CD4-positive, alpha-beta memory T cell (primary cell): ENCODE measurements around the gene STX3. TPM values are rescaled to one million over a fixed set of nuclear protein-coding genes. Genes with fewer than 3 reads are reported as not detected.

ENCODE experiments used
- CTCF ChIA-PET: fragments of 350-600 bp; sonication (Branson Sonifier 250); formaldehyde crosslinking; loops from one replicate; lab custom pipeline; 2021; ENCODE audit warnings: inconsistent platforms; ENCODE audit not compliant: partially characterized antibody; lab: Charles Lee
- POLR2A ChIA-PET: fragments of 350-600 bp; sonication (Branson Sonifier 250); formaldehyde crosslinking; loops from one replicate; lab custom pipeline; 2021; ENCODE audit not compliant: partially characterized antibody; lab: Charles Lee
- DNase-seq, 5 donors: peaks; one replicate each; pipeline versions ENCODE4 v3.0.0 to v3.0.0-alpha.2; 2020 to 2022; ENCODE audit warnings: mixed read lengths in 1 of 5
- H3K27ac ChIP-seq: one replicate; pipeline ENCODE4 v1.7.0; 2013; ENCODE audit warnings: low read depth, low read length
- H3K27me3 ChIP-seq: 2 replicates; pipeline ENCODE4 v1.7.0; 2013; ENCODE audit warnings: mild to moderate bottlenecking, low read length, moderate library complexity; ENCODE audit not compliant: insufficient read depth
- H3K36me3 ChIP-seq: 2 replicates; pipeline ENCODE4 v1.7.0; 2013; ENCODE audit warnings: mild to moderate bottlenecking, low read length, moderate library complexity; ENCODE audit not compliant: insufficient read depth
- H3K4me1 ChIP-seq: 2 replicates; pipeline ENCODE4 v1.7.0; 2013; ENCODE audit warnings: mild to moderate bottlenecking, low read length, moderate library complexity; ENCODE audit not compliant: insufficient read depth
- H3K4me3 ChIP-seq, 2 donors: one replicate each; pipeline ENCODE4 v1.7.0; 2013; ENCODE audit warnings: low read length in 2 of 2, mild to moderate bottlenecking in 1 of 2
- H3K9me3 ChIP-seq, 2 donors: one replicate each; pipeline ENCODE4 v1.7.0; 2013; ENCODE audit warnings: low read length in 2 of 2, control low read depth in 1 of 2; ENCODE audit not compliant: control insufficient read depth in 1 of 2
- H3K27ac Mint-ChIP-seq, 7 donors: one replicate each; pipeline ENCODE4 v1.8.0; 2020 to 2021; ENCODE audit warnings: mixed read lengths in 7 of 7, mild to moderate bottlenecking in 6 of 7, inconsistent platforms in 3 of 7, moderate library complexity in 3 of 7
- H3K27me3 Mint-ChIP-seq, 2 donors: one replicate each; pipeline ENCODE4 v1.8.0; 2020 to 2021; ENCODE audit warnings: mixed read lengths in 2 of 2
- H3K36me3 Mint-ChIP-seq, 2 donors: one replicate each; pipeline ENCODE4 v1.8.0; 2020 to 2021; ENCODE audit warnings: mixed read lengths in 2 of 2, inconsistent platforms in 1 of 2, mild to moderate bottlenecking in 1 of 2
- H3K4me1 Mint-ChIP-seq, 4 donors: one replicate each; pipeline ENCODE4 v1.8.0; 2020 to 2021; ENCODE audit warnings: mixed read lengths in 4 of 4, mild to moderate bottlenecking in 1 of 4
- H3K4me3 Mint-ChIP-seq, 8 donors: one replicate each; pipeline ENCODE4 v1.8.0; 2020 to 2021; ENCODE audit warnings: mixed read lengths in 8 of 8, mild to moderate bottlenecking in 7 of 8, moderate library complexity in 6 of 8, inconsistent platforms in 3 of 8
- H3K9me3 Mint-ChIP-seq, 8 donors: one replicate each; pipeline ENCODE4 v1.8.0; 2020 to 2021; ENCODE audit warnings: mixed read lengths in 8 of 8, mild to moderate bottlenecking in 5 of 8, inconsistent platforms in 3 of 8, moderate library complexity in 1 of 8
- intact Hi-C: fragments of 100-400 bp; cut with micrococcal nuclease; formaldehyde crosslinking; loops from one replicate; pipeline ENCODE4 v1.15.1; 2023
- polyA plus RNA-seq, 2 donors: library from polyadenylated mRNA; unstranded; fragments of 300-500 nt; fragmentation: Illumina TruSeq; gene quantifications; one replicate each; pipeline ENCODE4 v1.2.3, GENCODE V29; 2021
- total RNA-seq, 2 experiments: library from RNA; stranded (reverse); gene quantifications; one replicate each; pipeline ENCODE4 v1.2.3, GENCODE V29; 2021

The STX3 gene
- total and polyA plus RNA-seq, 4 experiments from 2014 or later: 8.6 to 15.4 (median 11.1) TPM

DNA sequence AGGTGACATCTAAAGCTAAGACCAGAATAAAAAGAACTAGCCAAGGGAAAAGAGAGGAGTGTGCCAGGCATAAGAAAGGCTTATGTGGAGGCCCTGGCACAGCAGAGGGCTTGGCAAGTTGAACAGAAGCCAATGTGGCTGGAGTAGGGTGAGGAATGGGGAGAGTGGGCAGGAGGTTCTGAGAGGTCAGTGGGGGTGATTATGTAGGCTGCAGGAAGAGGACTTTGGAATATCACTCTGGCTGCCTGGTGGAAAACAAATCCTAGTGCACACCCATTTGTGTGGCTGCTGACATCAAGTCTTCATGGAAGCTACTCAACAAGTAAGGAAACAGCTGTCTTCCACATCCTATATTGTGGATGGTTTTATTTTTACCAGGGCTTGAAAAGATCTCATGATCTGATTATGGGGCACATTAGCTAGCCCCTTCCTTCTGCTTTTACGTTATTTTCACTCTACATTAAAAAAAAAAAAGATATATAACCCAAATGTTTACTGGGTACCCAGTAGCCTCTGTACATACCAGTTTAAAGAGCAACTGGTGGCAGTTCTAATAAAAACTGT is 52.0 kb downstream of the STX3 start:
- Mint-ChIP-seq H3K27me3 (no peaks in the 10 kb centered on the region), H3K27ac (peak overlapping the region in 3 of 7 donors; percentile 19 to 37 (median 34)), H3K4me3 (peak overlapping the region in 1 of 8 donors; percentile 22), H3K9me3 (peaks cover 0 to 3% (median 0%) of the 10 kb centered on the region in 8 donors), H3K36me3 (peaks cover 17 to 49% of the 10 kb centered on the region in 2 donors), H3K4me1 (peaks cover 10 to 27% (median 18%) of the 10 kb centered on the region in 4 donors)
- Histone ChIP-seq H3K4me3 (no peak overlapping the region), H3K4me1 (peaks cover 19% of the 10 kb centered on the region), H3K27ac (no peak overlapping the region), H3K27me3 (no peaks in the 10 kb centered on the region), H3K36me3 (peaks cover 18% of the 10 kb centered on the region), H3K9me3 (no peaks in the 10 kb centered on the region)
- POLR2A ChIA-PET: no interaction called here
- CTCF ChIA-PET: interaction anchor here (0.6 to 8.6 kb wide), 2 partner anchors 29 to 53 kb away, joined by 3 to 76 read pairs; partner anchors contain the start of gene STX3
- intact Hi-C loops: no loop called here
- DNase-seq: no peak

DNA sequence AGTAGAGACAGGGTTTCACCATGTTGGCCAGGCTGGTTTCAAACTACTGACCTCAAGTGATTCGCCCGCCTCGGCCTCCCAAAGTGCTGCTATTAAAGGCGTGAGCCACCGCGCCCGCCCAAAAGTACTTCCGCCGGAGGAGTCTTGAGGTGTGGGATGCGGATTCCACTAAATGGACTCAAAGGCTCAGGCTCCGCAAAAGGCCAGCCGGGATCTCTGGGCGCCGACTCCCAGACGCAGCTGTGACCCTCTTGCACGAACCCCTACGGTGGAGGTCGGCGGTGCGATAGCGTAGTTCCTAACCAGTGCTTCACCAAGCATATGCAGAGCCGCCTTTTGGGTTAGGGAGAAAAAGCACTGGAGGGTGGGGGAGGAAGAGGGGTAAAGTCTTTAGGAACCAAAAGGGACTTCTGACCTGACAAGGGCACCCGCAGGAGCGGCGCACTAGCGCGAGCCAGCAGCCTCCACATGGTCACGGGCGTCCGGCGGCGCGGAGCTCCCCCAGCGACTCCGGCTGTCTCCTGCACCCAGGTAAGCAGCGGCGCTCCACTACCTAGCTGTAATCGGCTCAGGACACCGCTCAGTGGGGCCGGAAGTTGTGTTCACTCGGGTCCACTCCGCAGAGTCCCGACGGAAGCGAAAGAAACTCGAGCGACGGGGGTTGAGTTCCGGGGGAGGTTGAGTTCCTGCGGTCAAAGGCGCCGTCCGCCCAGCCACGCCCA is 55.2 kb downstream of the STX3 start, which contains the start of gene MRPL16:
TSS of gene MRPL16 (minus strand) at position 590 of the 722 bp plus-strand sequence. CDS start at position 470, 120 bp downstream.
- Histone ChIP-seq H3K4me3 (peak within 1 kb of the TSS; percentile 70 to 91), H3K4me1 (peaks cover 23% of the 10 kb centered on the region), H3K27me3 (no peaks in the 10 kb centered on the region), H3K27ac (peak within 1 kb of the TSS; percentile 71), H3K36me3 (peaks cover 18% of the 10 kb centered on the region), H3K9me3 (no peaks in the 10 kb centered on the region)
- H3K27ac Mint-ChIP-seq: peak within 1 kb of the TSS; percentile 87 to 97 (median 91)
- peaks cover 0 to 2% of the 10 kb centered on the region in 2 donors for H3K27me3 Mint-ChIP-seq
- intact Hi-C loops: loop anchor here (1.0 to 2.0 kb wide), 3 partner anchors 56 to 196 kb away; partner anchors contain the start of genes OSBP, PATL1 and STX3
- peak within 1 kb of the TSS; percentile 92 to 95 (median 93) for H3K4me3 Mint-ChIP-seq
- DNase-seq: peak; percentile 84 to 91 (median 86)
- peaks cover 14 to 32% (median 23%) of the 10 kb centered on the region in 4 donors for H3K4me1 Mint-ChIP-seq
- peaks cover 0 to 3% (median 0%) of the 10 kb centered on the region in 8 donors for H3K9me3 Mint-ChIP-seq
- peaks cover 11 to 39% of the 10 kb centered on the region in 2 donors for H3K36me3 Mint-ChIP-seq
- POLR2A ChIA-PET: interaction anchor here (0.7 to 3.0 kb wide), 8 partner anchors 10 to 666 kb away, joined by 3 to 21 read pairs (median 7); partner anchors contain the start of genes OSBP, PATL1 and STX3
- CTCF ChIA-PET: interaction anchor here (1.2 to 8.6 kb wide), 8 partner anchors 9 to 273 kb away, joined by 3 to 76 read pairs (median 6); partner anchors contain the start of genes PATL1 and STX3

DNA sequence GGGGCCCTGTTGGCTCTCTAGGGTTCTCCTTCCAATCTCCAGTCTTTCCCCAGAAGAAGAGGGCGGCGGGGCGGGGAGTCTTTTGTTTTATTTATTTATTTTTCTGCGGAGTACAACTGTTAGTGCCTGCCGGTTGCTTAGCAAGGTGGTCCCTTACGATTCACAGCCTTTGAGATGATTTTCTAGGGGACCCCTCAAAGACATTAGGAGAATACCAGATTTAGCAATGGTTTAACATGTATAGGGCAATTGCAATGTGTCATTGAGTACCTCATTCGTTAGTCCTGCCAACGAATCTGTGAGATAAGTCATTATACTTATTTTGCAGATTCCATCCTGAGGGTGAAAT is 55.7 kb downstream of the STX3 start:
- DNase-seq: no peak
- intact Hi-C loops: loop anchor here (1.0 to 2.0 kb wide), 3 partner anchors 56 to 196 kb away; partner anchors contain the start of genes OSBP, PATL1 and STX3
- Mint-ChIP-seq H3K4me1 (peaks cover 14 to 32% (median 23%) of the 10 kb centered on the region in 4 donors), H3K27ac (peak overlapping the region; percentile 87 to 97 (median 91)), H3K9me3 (peaks cover 0 to 3% (median 0%) of the 10 kb centered on the region in 8 donors), H3K36me3 (peaks cover 11 to 35% of the 10 kb centered on the region in 2 donors), H3K27me3 (peaks cover 0 to 2% of the 10 kb centered on the region in 2 donors), H3K4me3 (peak overlapping the region; percentile 92 to 95 (median 93))
- Histone ChIP-seq H3K4me3 (peak overlapping the region; percentile 44 to 91), H3K9me3 (no peaks in the 10 kb centered on the region), H3K36me3 (peaks cover 18% of the 10 kb centered on the region), H3K27ac (peak overlapping the region; percentile 71), H3K4me1 (peaks cover 23% of the 10 kb centered on the region), H3K27me3 (no peaks in the 10 kb centered on the region)
- CTCF ChIA-PET: interaction anchor here (1.2 to 8.6 kb wide), 7 partner anchors 9 to 274 kb away, joined by 4 to 76 read pairs (median 6); partner anchors contain the start of genes PATL1 and STX3
- POLR2A ChIA-PET: interaction anchor here (1.2 to 3.0 kb wide), 6 partner anchors 10 to 195 kb away, joined by 5 to 21 read pairs (median 9); partner anchors contain the start of genes OSBP, PATL1 and STX3

DNA sequence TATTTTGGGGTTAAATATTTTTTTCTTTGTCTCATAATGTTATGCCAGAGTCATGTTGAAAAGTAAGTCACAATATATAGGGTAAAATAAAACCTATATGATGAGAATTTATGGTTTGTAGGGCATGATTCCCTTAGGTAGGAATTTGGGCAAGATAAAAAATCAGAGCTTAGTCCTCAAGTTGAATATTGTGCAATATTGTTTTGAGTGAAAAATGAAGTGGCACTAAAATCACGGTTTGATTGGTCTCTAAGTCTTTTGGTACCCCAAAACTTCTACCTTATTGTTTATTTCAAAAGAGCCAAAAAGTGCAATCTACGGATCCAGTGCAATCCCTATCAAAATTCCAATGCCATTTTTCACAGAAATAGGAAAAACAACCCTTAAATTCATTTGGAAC is 57.0 kb downstream of the STX3 start:
- POLR2A ChIA-PET: interaction anchor here (1.2 kb wide), 1 partner anchor 40 kb away, joined by 3 read pairs; no protein-coding TSS in a partner anchor
- CTCF ChIA-PET: no interaction called here

DNA sequence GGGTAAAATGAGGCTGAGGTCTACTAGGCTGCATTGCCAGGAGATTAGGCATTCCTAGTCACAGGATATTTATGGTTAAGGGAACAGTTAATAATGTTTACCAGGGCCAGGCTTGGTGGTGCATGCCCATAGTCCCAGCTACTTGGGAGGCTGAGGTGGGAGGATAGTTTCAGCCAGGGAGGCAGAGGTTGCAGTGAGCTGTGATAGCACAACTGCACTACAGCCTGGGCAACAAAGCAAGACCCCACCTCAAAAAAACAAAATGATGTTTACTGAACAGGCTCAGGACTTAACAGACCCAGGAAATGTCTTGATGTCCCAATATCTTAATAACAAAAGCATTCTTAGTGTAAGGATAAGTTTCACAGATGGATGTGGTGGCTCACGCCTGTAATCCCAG is 58.2 kb downstream of the STX3 start:
- no peaks in the 10 kb centered on the region for H3K9me3 ChIP-seq
- H3K9me3 Mint-ChIP-seq: peaks cover 0 to 3% (median 0%) of the 10 kb centered on the region in 8 donors
- DNase-seq: no peak
- H3K4me3 ChIP-seq: no peak overlapping the region
- H3K27ac Mint-ChIP-seq: peak overlapping the region in 1 of 7 donors; percentile 50
- H3K27me3 ChIP-seq: no peaks in the 10 kb centered on the region
- POLR2A ChIA-PET: no interaction called here
- intact Hi-C loops: no loop called here
- CTCF ChIA-PET: interaction anchor here (1.0 kb wide), 1 partner anchor 9 kb away, joined by 4 read pairs; no protein-coding TSS in a partner anchor
- H3K4me1 Mint-ChIP-seq: peaks cover 14 to 35% (median 24%) of the 10 kb centered on the region in 4 donors
- peak overlapping the region in 1 of 8 donors; percentile 45 for H3K4me3 Mint-ChIP-seq
- H3K27ac ChIP-seq: no peak overlapping the region
- no peaks in the 10 kb centered on the region for H3K36me3 ChIP-seq
- peaks cover 23% of the 10 kb centered on the region for H3K4me1 ChIP-seq
- H3K27me3 Mint-ChIP-seq: peaks cover 0 to 2% of the 10 kb centered on the region in 2 donors
- peaks cover 0 to 15% of the 10 kb centered on the region in 2 donors for H3K36me3 Mint-ChIP-seq

More for the DNA sequence above, 57.0 kb downstream of the STX3 start:
- peaks cover 0 to 23% of the 10 kb centered on the region in 2 donors for H3K36me3 Mint-ChIP-seq
- H3K36me3 ChIP-seq: peaks cover 7% of the 10 kb centered on the region
- H3K27ac Mint-ChIP-seq: peak overlapping the region in 2 of 7 donors; percentile 18 to 78
- peaks cover 23% of the 10 kb centered on the region for H3K4me1 ChIP-seq
- no peaks in the 10 kb centered on the region for H3K9me3 ChIP-seq
- DNase-seq: no peak
- H3K27me3 Mint-ChIP-seq: peaks cover 0 to 2% of the 10 kb centered on the region in 2 donors
- no peak overlapping the region for H3K27ac ChIP-seq
- peaks cover 14 to 32% (median 23%) of the 10 kb centered on the region in 4 donors for H3K4me1 Mint-ChIP-seq
- no peaks in the 10 kb centered on the region for H3K27me3 ChIP-seq
- intact Hi-C loops: no loop called here
- H3K4me3 ChIP-seq: no peak overlapping the region
- no peak overlapping the region for H3K4me3 Mint-ChIP-seq
- H3K9me3 Mint-ChIP-seq: peaks cover 0 to 3% (median 0%) of the 10 kb centered on the region in 8 donors

DNA sequence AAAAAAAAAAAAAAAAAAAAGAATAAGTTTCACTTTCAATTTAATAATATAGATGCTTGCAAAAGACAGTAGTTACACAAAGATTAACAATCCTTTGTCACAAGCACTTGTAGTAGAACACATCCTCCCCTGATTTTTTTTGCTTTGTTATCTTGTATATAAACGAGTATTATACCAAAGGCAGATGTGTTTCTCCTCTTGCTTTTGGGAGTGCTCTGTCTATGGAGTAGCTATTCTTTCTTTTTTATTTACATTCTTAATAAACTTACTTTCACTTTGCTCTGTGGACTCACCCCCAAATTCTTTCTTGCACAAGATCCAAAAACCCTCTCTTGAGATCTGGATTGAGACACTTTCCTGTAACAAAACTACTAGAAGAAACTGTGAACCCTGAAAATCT is 58.8 kb downstream of the STX3 start:
- POLR2A ChIA-PET: no interaction called here
- CTCF ChIA-PET: interaction anchor here (1.0 kb wide), 1 partner anchor 8 kb away, joined by 4 read pairs; no protein-coding TSS in a partner anchor
- peak overlapping the region; percentile 15 to 66 (median 43) for H3K4me3 Mint-ChIP-seq
- peaks cover 0 to 11% of the 10 kb centered on the region in 2 donors for H3K36me3 Mint-ChIP-seq
- peak overlapping the region in 4 of 7 donors; percentile 9 to 78 (median 39) for H3K27ac Mint-ChIP-seq
- no peak for DNase-seq
- peaks cover 22% of the 10 kb centered on the region for H3K4me1 ChIP-seq
- H3K9me3 Mint-ChIP-seq: peaks cover 0 to 3% (median 0%) of the 10 kb centered on the region in 8 donors
- intact Hi-C loops: no loop called here
- H3K4me1 Mint-ChIP-seq: peaks cover 16 to 42% (median 26%) of the 10 kb centered on the region in 4 donors
- H3K4me3 ChIP-seq: no peak overlapping the region
- H3K27ac ChIP-seq: no peak overlapping the region
- H3K9me3 ChIP-seq: no peaks in the 10 kb centered on the region
- no peaks in the 10 kb centered on the region for H3K36me3 ChIP-seq
- no peaks in the 10 kb centered on the region for H3K27me3 ChIP-seq
- peaks cover 0 to 2% of the 10 kb centered on the region in 2 donors for H3K27me3 Mint-ChIP-seq
